HG03103 (cell line): ENCODE results near the gene KPNA2.

ENCODE experiments used
- ATAC-seq: cut with Tn5 transposase; IDR thresholded peaks from one replicate; pipeline ENCODE4 v1.9.1; 2021; ENCODE audit warnings: low read depth; ENCODE audit not compliant: unreplicated experiment

Gene KPNA2

GRCh38 chr17:68095205-68095811 is 59.8 kb downstream of the KPNA2 start:
- ATAC-seq = no peak

- ATAC-seq = no peak
These were observed 60.6 kb downstream of the KPNA2 start for GRCh38 chr17:68096111-68096510.
